Middle frontal gyrus (tissue), 1 donor: ENCODE results near the gene PLEKHA7.
"Not testable (repeated sequence)": the region's sequence is repeated elsewhere in the genome, so short reads cannot be mapped to it uniquely, and the experiment has no call there.

Experiments
- DNase-seq: peaks from one replicate; pipeline ENCODE4 v3.0.0-alpha.2; 2015; ENCODE audit warnings: low spot score; ENCODE audit errors: extremely low spot score

PLEKHA7 gene

GRCh38 chr11:16918543-16919182, 95.6 kb downstream of the PLEKHA7 start:
- not testable (repeated sequence) for DNase-seq

- DNase-seq, result no peak
Measured at GRCh38 chr11:16917941-16918340, 96.3 kb downstream of the PLEKHA7 start.

- DNase-seq, result no peak
Measured at GRCh38 chr11:16912692-16913111, 101.5 kb downstream of the PLEKHA7 start.

GRCh38 chr11:16911658-16912057, 102.6 kb downstream of the PLEKHA7 start:
- no peak for DNase-seq

GRCh38 chr11:16911186-16911585, 103.0 kb downstream of the PLEKHA7 start:
- no peak for DNase-seq

- DNase-seq, result no peak
Measured at GRCh38 chr11:16909359-16910035, 104.7 kb downstream of the PLEKHA7 start.

- DNase-seq, result no peak
Measured at GRCh38 chr11:16905375-16905774, 108.8 kb downstream of the PLEKHA7 start.

GRCh38 chr11:16904761-16905160, 109.5 kb downstream of the PLEKHA7 start:
- not testable (repeated sequence) for DNase-seq

GRCh38 chr11:16902781-16903378, 111.3 kb downstream of the PLEKHA7 start:
- no peak for DNase-seq

- DNase-seq, result no peak
Measured at GRCh38 chr11:16902182-16902581, 112.0 kb downstream of the PLEKHA7 start.

- DNase-seq, result no peak
Measured at GRCh38 chr11:16900491-16900890, 113.7 kb downstream of the PLEKHA7 start.

GRCh38 chr11:16899708-16900303, 114.4 kb downstream of the PLEKHA7 start:
- DNase-seq, result no peak

GRCh38 chr11:16898274-16898985, 115.8 kb downstream of the PLEKHA7 start:
- no peak for DNase-seq

- no peak for DNase-seq
Measured at GRCh38 chr11:16897470-16898061, 116.6 kb downstream of the PLEKHA7 start.

GRCh38 chr11:16896729-16897469, 117.3 kb downstream of the PLEKHA7 start:
- no peak for DNase-seq

- DNase-seq, result no peak
Measured at GRCh38 chr11:16895306-16895705, 118.9 kb downstream of the PLEKHA7 start.

- no peak for DNase-seq
Measured at GRCh38 chr11:16893456-16894066, 120.7 kb downstream of the PLEKHA7 start.

GRCh38 chr11:16891964-16892363, 122.2 kb downstream of the PLEKHA7 start:
- DNase-seq, result no peak

- DNase-seq, result no peak
Measured at GRCh38 chr11:16891165-16891564, 123.0 kb downstream of the PLEKHA7 start.

- DNase-seq, result no peak
Measured at GRCh38 chr11:16890442-16890841, 123.8 kb downstream of the PLEKHA7 start.
